Lower leg skin (tissue), 3 donors: ENCODE data around the gene ZEB1.

Experiments
- POLR2A ChIP-seq, 2 donors: fragments of 450-650 bp; IDR thresholded peaks; one replicate each; pipeline ENCODE4 v1.6.1; 2016 to 2017; ENCODE audit warnings: antibody characterized with exemption in 2 of 2, mild to moderate bottlenecking in 1 of 2, moderate library complexity in 1 of 2
- TF ChIP-seq, protein P1 (sequence below), 3 donors: fragments of 450-650 bp; IDR thresholded peaks; one replicate each; pipeline ENCODE4 v1.5.1; 2016; ENCODE audit warnings: antibody characterized with exemption in 3 of 3, mild to moderate bottlenecking in 3 of 3, moderate library complexity in 2 of 3

DNA sequence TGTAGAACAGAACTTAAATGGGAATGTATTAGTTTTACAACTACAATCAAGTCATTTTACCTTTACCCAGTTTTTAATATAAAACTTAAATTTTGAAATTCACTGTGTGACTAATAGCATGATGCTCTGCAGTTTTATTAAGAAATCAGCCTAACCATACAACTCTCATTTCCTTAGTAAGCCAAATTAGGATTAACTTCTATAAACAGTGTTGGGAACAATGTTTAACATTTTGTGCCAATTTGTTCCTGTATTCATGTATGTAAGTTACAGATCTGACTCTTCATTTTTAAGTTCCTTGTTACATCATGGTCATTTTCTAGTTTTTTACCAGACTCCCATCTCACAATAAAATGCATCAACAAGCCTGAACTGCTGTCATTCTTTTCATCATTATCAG, 209.8 kb downstream of the ZEB1 start:
- TF ChIP-seq, protein P1, sequence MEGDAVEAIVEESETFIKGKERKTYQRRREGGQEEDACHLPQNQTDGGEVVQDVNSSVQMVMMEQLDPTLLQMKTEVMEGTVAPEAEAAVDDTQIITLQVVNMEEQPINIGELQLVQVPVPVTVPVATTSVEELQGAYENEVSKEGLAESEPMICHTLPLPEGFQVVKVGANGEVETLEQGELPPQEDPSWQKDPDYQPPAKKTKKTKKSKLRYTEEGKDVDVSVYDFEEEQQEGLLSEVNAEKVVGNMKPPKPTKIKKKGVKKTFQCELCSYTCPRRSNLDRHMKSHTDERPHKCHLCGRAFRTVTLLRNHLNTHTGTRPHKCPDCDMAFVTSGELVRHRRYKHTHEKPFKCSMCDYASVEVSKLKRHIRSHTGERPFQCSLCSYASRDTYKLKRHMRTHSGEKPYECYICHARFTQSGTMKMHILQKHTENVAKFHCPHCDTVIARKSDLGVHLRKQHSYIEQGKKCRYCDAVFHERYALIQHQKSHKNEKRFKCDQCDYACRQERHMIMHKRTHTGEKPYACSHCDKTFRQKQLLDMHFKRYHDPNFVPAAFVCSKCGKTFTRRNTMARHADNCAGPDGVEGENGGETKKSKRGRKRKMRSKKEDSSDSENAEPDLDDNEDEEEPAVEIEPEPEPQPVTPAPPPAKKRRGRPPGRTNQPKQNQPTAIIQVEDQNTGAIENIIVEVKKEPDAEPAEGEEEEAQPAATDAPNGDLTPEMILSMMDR (IDR thresholded peaks at IDR 0.05): no peak
- TF ChIP-seq POLR2A (IDR thresholded peaks at IDR 0.05): no peak
